ENCODE results near the gene PCDH9.

PCDH9 gene

GRCh38 chr13:66855131-66855530, 375.0 kb downstream of the PCDH9 start:
- no peak for TF ChIP-seq CTCF (IDR thresholded peaks at IDR 0.05; ENCODE audit: borderline replicate concordance, control extremely low read depth, extremely low read depth, insufficient read depth, missing control alignments)
- in situ Hi-C loops (cut with MboI; ENCODE audit: low sequenced_read_pairs, unreplicated experiment): no loop called here
- no peak for DNase-seq (ENCODE audit: low spot score)

GRCh38 chr13:66853564-66853963, 376.6 kb downstream of the PCDH9 start:
- no peak for DNase-seq (ENCODE audit: low spot score)
- TF ChIP-seq CTCF (IDR thresholded peaks at IDR 0.05; ENCODE audit: borderline replicate concordance, control extremely low read depth, extremely low read depth, insufficient read depth, missing control alignments): no peak
- in situ Hi-C loops (cut with MboI; ENCODE audit: low sequenced_read_pairs, unreplicated experiment): no loop called here

GRCh38 chr13:66849706-66850105, 380.4 kb downstream of the PCDH9 start:
- in situ Hi-C loops (cut with MboI; ENCODE audit: low sequenced_read_pairs, unreplicated experiment): no loop called here
- no peak for TF ChIP-seq CTCF (IDR thresholded peaks at IDR 0.05; ENCODE audit: borderline replicate concordance, control extremely low read depth, extremely low read depth, insufficient read depth, missing control alignments)

GRCh38 chr13:66847541-66847940, 382.6 kb downstream of the PCDH9 start:
- no peak for DNase-seq (ENCODE audit: low spot score)
- in situ Hi-C loops (cut with MboI; ENCODE audit: low sequenced_read_pairs, unreplicated experiment): no loop called here
- no peak for TF ChIP-seq CTCF (IDR thresholded peaks at IDR 0.05; ENCODE audit: borderline replicate concordance, control extremely low read depth, extremely low read depth, insufficient read depth, missing control alignments)

More at GRCh38 chr13:66849706-66850105, 380.4 kb downstream of the PCDH9 start:
- no peak for DNase-seq (ENCODE audit: low spot score)

GRCh38 chr13:66845393-66845792, 384.7 kb downstream of the PCDH9 start:
- in situ Hi-C loops (cut with MboI; ENCODE audit: low sequenced_read_pairs, unreplicated experiment): no loop called here
- TF ChIP-seq CTCF (IDR thresholded peaks at IDR 0.05; ENCODE audit: borderline replicate concordance, control extremely low read depth, extremely low read depth, insufficient read depth, missing control alignments): no peak
- no peak for DNase-seq (ENCODE audit: low spot score)

- no peak for TF ChIP-seq CTCF (IDR thresholded peaks at IDR 0.05; ENCODE audit: borderline replicate concordance, control extremely low read depth, extremely low read depth, insufficient read depth, missing control alignments)
- in situ Hi-C loops (cut with MboI; ENCODE audit: low sequenced_read_pairs, unreplicated experiment): no loop called here
- no peak for DNase-seq (ENCODE audit: low spot score)
These were observed 385.2 kb downstream of the PCDH9 start for GRCh38 chr13:66844933-66845332.

- DNase-seq (ENCODE audit: low spot score): no peak
- in situ Hi-C loops (cut with MboI; ENCODE audit: low sequenced_read_pairs, unreplicated experiment): no loop called here
- TF ChIP-seq CTCF (IDR thresholded peaks at IDR 0.05; ENCODE audit: borderline replicate concordance, control extremely low read depth, extremely low read depth, insufficient read depth, missing control alignments): no peak
These were observed 387.4 kb downstream of the PCDH9 start for GRCh38 chr13:66842766-66843165.

Measured in GM13976 (cell line).